Stimulated activated CD4-positive, alpha-beta T cell treated with anti-CD3 and anti-CD28 coated beads, Interleukin-2, amount 100 ng/mL, for 24 hours (primary cell): ENCODE measurements around the gene AADAC.
"Not testable (repeated sequence)": the region's sequence is repeated elsewhere in the genome, so short reads cannot be mapped to it uniquely, and the experiment has no call there.

ENCODE experiments used
- DNase-seq, 2 donors: peaks; one replicate each; pipeline ENCODE4 v3.0.0-alpha.2; 2020

Gene AADAC

DNA sequence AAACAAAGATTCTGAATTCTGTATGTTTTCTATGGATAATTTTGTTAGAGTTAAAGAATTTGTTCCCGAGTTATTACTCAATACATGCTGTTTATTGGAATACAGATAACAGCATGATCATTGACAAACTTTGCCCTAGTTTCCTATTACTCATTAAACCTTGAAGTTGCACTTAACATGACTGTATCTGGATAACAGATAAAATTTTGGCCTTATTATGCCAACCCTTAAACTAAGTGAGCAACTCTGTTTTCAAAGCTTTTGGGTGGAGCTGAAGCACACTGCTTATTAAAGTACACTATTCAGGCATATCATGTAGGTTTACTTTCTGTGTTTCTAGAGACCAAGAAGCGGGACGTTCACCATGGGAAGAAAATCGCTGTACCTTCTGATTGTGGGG lies at the start of gene AADAC:
Gene AADAC (plus strand): TSS at position 318 of the 400 bp plus-strand sequence. CDS start 47 bp downstream, at position 365.
- no peak for DNase-seq

DNA sequence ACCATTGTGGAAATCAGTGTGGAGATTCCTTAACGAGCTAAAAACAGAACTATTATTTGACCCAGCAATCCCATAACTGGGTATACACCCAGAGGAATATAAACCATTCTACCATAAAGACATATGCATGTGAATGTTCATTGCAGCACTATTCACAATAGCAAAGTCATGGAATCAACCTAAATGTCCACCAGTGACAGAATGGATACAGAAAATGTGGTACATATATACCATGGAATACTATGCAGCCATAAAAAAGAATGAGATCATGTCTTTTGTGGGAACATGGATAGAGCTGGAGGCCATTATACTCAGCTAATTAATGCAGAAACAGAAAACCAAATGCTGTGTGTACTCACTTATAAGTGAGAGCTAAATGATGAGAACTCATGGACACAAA lies 49.2 kb upstream of the AADAC start:
- DNase-seq, result not testable (repeated sequence)

DNA sequence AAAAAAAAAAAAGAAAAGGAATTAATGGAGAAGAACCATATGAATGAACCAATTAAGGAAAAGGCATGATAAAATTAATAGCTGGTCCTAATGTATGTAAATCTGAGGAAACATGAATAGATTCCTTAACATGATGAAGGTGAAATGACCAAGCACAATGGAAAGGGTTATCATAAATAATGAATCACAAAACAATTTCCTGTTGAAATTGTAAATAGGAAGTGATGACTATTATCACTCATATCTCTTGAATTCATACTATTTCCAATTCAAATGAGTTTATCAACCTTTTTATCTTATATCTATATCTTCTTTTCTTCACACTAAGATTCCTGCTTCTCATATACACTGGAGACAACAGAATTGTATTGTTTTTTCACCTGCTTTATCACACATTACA lies 48.2 kb upstream of the AADAC start:
- no peak for DNase-seq

- no peak for DNase-seq
Observed at GRCh38 chr3:151766454-151766853, 47.5 kb upstream of the AADAC start.

GRCh38 chr3:151768393-151768930 lies 45.5 kb upstream of the AADAC start:
- no peak for DNase-seq

DNA sequence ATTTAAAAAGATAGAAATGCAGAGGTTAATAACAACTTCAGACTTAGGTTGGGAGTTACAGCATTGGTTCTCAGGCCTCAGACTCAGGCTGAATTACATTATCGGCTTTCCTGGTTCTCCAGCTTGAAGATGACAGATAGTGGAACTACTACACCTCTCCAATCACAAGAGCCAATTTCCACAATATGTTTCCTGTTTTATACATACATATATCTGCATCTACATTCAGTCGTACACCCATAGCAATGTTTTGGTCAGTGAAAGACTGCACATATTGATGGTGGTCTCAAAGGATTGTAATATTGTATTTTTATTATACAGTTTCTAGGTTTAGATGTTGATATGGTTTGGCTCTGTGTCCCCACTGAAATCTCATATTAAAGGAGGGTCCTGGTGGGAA lies 44.7 kb upstream of the AADAC start:
- no peak for DNase-seq

GRCh38 chr3:151770956-151771355 lies 43.0 kb upstream of the AADAC start:
- no peak for DNase-seq

- DNase-seq, result no peak
Observed at GRCh38 chr3:151772825-151773480, 41.0 kb upstream of the AADAC start.

- DNase-seq, result no peak
Observed at GRCh38 chr3:151774235-151774634, 39.7 kb upstream of the AADAC start.

GRCh38 chr3:151774910-151775309 lies 39.0 kb upstream of the AADAC start:
- DNase-seq, result no peak

DNA sequence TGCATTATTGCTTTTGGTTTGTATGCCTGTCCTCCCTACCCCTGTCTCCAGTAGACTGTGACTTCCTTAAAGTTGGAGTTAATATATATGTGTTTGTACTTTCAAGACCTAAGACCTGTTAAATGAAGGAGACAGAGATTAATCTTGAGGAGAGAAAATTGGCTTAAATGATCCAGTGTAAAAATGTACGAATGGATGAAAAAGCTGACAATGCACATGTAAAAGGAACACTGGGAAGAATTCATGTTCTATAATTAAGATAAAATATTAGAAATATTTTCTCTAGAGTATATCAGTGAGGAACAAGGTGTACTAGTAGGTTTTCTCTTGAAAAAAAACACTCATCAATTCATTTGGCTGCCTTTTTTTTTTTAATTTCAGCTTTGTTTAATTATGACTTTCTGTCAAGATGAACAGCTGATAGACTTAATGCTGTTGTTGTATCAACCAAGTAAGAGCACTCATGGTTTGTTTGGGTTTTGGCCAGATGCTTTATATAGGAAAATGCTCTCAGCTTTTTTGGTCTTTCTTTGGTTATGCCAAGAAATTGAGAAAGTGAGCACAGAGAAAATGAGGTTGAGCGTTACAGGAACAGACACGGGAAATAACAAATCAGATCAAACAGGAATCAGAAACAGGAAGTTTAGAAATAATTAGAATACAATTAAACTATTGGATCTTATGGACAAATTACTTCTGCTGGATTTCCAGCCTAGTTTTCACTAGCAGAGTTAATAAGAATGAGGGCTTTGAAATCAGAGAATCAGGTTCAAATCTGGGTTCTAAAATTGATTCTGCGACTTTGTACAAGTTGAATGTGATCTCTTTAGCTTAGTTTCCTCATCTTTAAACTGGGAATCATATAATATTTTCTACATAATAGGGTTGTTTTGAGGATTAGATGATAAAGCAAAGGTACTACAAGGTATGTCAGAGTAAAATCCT lies 38.3 kb upstream of the AADAC start:
- DNase-seq, result no peak

GRCh38 chr3:151776259-151776740 lies 37.6 kb upstream of the AADAC start:
- no peak for DNase-seq

DNA sequence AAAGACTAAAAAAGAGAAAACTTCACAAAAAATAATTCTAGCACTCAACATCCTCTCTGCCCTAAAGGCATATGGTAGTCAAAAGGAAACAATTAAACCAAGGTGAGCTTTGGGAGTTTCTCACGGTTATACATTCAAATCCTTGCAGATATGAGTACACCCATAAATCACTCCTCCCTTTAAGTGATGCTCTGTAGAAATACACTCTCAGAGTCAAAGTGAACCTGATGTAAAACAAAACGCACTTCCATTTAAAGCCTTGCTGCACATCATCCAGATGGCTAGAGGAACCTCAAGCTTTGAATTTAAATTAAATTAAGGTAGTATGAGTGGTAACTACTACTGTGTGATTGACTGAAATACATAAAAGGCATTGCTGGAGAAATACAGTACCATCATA lies 36.0 kb upstream of the AADAC start:
- DNase-seq, result no peak

DNA sequence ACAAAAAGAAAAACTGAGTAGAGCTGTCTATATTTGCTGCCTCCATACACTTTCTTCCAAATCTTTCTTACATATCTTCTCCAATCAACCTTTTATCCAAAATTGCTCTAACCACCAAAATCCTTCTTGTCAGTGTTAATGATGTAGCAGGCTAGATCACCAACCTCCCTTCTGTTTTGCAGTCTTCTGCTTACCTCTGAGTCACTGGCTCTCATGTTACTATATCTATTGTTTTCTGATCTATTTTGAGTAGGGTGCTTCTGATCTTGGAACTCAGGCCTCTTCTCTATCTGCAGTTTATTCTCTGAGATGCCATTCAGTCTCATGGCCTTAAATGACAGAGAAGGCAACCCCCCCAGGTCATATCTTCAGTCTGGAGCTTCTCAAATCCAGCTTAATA lies 26.3 kb upstream of the AADAC start:
- DNase-seq, result no peak

- DNase-seq, result no peak
Observed at GRCh38 chr3:151788401-151788800, 25.5 kb upstream of the AADAC start.

- DNase-seq, result no peak
Observed at GRCh38 chr3:151789853-151790463, 24.0 kb upstream of the AADAC start.

DNA sequence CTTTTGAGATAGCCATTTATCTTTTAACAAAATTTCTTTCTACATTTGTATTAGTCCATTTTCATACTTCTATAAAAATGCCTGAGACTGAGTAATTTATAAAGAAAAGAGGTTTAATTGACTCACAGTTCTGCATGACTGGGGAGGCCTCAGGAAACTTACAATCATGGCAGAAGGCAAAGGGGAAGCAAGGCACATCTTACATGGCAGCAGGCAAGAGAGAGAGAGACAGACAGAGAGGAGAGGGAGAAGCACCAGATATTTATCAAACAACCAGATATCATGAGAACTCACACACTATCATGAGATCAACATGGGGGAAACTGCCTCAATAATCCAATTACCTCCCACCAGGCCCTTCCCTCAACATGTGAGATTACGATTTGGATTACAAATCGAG lies 23.2 kb upstream of the AADAC start:
- DNase-seq, result not testable (repeated sequence)

GRCh38 chr3:151792411-151792810 lies 21.5 kb upstream of the AADAC start:
- DNase-seq, result no peak

DNA sequence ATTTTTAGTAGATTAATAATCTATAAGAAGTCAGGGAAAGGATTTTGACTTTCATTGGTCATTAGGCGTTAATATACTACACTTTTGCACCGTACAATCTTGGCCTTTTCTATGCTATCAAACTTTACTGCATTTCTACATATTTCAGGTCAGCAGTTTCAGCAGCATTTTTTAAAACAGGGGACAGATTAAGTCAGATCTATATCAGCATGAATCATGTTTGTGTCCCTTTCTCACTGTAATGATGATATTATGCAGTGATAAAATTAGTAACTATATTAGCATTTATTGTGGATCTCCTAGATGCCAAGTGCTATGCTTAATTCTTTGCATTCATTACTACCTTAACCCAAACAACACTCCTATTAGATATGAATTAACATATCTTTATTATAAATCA lies 20.3 kb upstream of the AADAC start:
- DNase-seq, result no peak

GRCh38 chr3:151794080-151794479 lies 19.8 kb upstream of the AADAC start:
- DNase-seq, result no peak

DNA sequence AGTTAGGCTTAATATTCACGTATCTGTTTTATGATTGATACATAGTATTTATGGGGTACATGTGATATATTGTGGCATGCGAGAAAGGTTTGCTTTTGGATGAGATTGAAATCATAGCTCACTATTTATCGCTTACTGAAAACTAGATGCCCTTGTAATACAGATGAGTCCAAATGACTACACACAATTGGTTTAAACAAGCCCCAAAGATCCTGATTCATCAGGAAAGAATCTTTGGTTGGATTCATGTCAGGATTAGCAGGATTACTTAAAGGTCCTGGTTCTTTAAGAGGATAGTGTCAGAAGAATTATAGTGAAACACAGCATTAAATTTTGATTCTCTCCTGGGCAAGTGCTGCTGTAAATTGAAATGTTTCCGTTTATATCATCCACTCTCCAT lies 18.6 kb upstream of the AADAC start:
- DNase-seq, result no peak

- no peak for DNase-seq
Observed at GRCh38 chr3:151796105-151796680, 17.7 kb upstream of the AADAC start.

DNA sequence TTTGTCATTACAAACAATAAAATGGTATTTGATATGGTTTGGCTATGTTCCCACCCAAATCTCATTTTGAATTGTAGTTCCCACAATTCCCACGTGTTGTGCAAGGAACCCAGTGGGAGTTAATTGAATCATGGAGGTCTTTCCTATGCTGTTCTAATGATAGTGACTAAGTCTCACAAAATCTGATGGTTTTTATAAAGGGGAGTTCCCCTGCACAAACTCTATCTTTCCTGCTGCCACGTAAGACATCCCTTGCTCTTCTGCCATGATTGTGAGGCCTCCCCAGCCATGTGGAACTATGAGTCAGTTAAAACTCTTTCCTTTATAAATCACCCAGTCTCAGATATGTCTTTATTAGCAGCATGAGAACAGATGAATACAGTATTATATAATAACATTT lies 15.4 kb upstream of the AADAC start:
- no peak for DNase-seq
